Activated CD8-positive, alpha-beta memory T cell treated with anti-CD3 and anti-CD28 coated beads, Interleukin-2, amount 50 U/mL, for 1 hour (primary cell): ENCODE results near the gene ARID1B.

Experiments
- DNase-seq: peaks from one replicate; pipeline ENCODE4 v3.0.0-alpha.2; 2020; ENCODE audit errors: extremely low read depth

ARID1B gene

DNA sequence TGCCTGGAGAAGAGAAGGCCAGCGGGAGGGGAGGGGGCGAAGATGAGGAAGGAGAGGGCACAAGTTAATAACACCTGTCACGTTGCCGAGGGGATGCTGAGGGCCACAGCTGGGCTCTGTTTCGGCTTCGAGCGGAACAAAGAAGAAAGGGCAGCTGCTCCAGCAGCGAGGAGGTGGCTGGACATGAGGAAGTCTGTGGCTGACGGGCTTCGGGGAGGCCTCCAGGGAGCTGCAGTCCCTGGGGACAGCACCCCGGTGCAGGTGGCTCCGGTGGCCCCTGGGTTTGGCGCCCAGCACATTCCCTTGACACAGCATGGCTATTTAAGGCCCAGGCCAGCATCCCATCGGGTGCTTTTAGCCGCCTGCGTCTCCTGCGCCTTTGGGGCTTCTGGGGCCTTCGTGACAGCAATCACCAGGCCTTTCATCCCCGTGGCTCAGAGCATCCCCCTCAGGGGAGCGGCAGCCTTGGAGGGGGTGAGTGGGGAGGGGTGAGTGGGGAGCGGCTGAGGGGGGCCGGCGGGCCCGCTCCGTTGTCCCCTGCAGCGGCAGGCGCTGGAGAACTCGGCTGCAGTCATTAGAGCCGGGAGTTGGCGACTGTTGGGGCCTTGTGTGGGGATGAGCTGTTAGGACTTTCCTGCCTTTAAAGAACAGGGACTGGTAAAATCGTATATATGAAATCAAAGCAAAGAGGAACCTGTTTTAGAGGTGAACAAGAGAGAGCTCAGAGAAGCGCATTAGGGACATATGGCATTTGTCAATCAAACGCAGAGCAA lies 447.2 kb downstream of the ARID1B start:
- DNase-seq, result no peak

DNA sequence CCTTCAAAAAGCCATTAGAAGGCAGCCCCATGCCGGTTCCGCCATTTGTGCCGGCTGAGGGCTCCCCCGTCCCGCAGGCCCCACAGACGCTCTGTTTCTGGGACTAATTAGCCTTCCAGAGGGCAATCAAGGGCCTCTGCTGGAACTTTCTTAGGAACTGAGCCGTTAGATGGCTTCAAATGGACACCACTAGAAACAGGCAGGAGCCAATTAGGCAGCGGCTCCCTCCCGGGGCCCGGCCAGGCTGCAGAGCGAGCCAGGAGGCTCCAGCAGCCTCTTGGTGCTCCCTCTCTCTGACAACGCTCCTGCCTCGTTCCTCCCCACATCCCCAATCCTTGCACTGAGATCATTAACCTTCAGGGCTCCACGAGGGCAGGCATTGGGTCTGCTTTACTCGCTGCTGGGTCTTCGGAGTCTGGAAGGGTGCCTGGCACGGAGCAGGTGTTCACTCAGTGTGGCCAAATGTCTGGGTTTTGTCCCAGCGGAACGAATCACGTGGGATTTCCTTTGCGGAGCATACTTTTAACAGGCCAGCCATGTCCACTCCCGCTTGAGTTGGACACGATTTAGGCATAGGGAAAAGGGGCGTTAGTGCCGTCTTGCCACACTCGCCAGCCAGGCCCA lies 447.9 kb downstream of the ARID1B start:
- no peak for DNase-seq

DNA sequence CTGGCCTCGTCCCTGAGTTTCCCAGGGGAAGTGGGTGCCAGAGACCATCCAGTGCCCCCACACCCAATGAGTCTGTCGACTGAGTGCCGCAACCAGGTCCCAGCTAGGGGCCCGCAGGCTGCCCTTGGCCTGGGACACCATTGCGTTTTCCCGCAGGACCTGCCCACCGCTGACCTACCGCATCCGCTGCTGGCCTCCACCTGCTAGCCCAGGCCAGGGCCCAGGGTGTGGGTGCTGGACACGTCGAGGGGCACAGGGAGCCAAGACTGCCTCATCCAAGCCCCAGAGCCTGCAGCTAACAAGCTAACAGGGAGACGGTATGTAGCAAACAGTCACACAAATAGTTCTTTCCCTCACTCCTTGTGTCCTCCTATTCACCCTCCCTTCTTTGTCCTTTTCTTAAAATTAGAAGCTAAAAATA lies 448.4 kb downstream of the ARID1B start:
- no peak for DNase-seq

DNA sequence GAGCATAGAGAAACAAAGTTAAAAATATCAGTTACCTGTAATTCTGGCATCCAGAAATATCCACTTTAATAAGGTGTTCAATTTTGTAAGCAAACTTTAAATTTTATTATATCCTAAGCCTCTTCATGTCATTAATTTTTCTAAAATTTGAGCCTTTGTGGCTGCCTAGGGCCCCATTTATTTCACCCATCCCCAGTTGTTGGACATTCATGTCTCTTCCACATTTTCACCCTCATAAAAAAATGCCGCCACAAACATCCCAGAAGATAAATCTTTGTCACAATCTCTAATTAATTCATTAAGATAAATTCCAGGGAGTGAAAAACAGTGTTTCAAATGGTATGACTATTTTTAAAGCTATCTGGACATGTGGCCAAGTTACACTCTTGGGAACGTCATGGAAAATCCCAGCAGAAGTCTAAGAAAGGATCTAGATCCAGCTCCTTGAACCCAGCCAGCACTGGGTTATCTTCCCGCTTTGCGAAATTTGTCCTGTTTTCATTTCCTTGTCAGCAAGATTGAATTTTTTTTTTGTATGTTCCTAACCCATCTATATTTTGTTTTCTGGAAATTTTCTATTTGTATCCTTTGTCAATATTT lies 448.9 kb downstream of the ARID1B start:
- DNase-seq, result no peak

DNA sequence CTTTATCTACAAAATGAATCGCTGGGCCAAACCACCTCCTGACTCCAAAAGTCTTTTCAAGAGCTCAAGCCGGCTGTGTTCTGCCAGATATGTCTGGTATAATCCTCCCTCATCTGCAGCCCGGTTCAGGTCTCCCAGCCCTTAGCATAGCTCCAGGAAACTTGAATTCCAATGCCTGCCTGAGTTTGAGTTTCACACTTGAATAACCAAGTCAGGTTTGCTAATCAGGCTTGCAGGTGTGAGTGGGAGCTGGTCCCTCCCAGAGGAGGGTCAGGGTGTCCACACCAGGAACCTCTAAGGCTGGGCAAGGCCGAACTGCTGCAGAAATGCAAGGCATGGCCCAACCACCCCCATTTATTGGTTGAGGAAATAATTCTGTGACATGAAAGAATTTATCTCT lies 449.6 kb downstream of the ARID1B start:
- DNase-seq, result no peak

DNA sequence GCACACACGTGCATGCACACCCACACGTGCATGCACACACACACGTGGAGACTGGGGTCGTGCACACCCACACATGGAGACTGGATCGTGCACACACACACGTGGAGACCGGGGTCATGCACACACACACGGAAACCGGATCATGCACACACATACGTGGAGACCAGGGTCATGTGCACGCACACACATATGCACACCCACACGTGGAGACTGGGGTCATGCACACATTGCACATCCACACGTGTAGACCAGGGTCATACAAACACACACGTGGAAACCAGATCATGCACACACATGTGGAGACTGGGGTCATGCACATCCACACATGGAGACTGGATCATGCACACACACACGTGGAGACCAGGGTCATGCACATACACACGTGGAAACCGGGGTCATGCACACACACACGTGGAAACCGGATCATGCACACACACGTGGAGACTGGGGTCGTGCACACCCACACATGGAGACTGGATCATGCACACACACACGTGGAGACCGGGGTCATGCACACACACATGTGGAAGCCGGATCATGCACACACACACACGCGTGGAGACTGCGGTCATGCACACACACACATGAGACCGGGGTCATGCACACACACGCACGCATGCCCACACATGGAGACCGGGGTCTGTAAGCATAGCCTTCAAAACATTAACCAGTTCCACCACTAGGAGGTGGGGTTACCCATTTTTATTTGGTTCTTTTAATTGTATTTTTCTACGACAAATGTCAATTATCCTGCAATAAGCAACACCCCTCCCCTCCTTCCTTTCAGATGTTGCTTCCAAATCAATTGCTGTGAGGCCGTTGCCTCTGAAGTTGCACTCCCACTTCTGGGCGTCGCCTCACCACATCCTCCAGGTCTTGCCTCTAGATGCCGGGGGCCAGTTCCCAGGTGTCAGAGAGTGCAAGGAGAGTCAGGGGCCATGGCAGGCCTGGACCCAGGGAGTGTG lies 450.3 kb downstream of the ARID1B start:
- no peak for DNase-seq

DNA sequence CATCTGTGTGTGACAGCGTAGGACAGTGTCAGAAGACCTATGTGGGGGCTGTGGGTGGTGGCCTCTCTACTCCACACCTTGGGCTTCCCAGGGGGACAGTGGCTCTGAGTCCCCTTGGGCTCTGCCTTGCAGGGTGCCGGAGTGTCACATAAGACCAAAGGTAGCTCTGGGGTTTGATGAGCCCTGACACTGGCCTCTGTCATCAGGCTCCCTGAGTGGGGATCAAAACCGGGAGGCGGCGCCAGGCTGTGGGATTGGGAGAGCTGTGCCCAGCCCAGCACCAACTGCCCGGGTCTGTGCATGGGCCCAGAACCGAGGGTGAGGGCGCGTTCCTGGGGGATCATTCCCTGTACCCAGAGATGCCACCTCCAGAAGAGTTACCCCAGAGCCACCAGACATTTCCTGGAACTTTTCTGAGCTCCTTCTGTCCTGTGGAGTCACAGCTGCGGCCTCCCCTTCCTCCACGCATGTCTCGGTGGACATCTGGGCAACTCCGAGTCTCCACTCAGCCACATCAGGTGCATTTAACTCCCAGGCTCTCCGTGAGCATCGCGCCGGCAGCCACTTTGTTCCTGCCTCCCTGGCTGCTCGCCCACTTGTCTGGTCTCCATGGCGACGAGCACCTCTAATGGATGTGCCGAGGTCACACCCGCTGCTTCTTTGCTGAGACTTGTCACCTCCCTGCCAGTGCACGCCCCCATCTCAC lies 451.4 kb downstream of the ARID1B start:
- DNase-seq, result no peak

DNA sequence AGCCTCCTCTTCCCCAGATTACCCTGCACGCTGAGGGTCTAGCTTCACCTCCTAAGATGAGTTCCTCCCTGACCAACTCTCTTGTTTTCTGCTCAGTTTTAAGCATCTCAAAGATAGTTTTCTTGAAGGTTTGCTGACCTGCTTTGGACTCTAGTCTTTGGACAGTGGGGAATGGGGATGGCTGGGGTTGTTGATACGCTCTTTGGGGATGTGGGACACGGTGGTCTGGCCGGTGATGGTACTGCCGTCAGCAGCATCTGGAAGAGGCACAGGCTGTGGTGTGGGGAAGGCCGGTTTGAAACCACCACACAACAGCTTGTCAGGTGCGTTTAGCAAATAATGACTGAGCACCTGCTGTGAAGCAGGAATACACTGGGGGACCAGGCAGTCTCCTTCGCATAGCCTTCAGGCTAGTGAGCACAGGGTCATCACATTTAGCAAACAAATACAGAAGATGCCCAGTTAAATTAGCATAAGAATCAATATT lies 452.0 kb downstream of the ARID1B start:
- DNase-seq, result no peak

DNA sequence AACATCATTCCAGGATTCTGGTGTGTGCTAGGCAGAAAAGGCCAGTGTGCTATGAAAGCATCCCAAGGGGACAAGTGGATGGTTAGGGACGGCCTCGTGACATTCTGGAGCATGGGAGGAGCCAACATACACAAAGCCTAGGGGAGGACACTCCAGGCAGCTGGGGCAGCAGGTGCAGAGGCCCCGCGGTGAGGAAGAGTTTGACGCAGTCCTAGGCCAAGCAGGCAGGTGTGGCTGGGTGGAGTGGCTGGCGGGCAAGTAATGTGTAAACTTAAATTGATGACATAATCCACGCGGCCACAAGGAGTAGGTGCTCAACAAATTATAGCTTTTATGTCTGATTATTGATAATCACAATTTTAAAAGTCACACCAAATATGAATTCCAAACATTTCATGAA lies 452.5 kb downstream of the ARID1B start:
- no peak for DNase-seq

DNA sequence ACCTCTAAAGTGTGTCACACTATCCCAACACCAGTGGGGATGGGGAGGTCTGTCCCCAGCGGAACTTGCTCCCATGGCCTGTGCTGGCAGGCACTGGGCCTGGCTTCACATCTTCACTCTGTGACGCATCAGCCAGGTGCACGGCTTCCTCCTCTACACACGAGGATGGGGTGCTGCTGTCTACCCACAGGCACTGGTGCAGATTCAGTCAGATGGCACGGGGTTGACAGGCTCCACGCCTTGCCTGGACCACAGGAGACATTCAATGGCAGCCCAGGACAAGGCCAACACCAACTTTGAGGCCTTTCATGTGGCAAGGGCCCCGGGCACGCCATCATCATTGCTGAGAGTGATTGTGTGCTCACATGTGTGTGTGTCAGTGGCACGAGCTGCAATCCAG lies 453.7 kb downstream of the ARID1B start:
- DNase-seq, result no peak

DNA sequence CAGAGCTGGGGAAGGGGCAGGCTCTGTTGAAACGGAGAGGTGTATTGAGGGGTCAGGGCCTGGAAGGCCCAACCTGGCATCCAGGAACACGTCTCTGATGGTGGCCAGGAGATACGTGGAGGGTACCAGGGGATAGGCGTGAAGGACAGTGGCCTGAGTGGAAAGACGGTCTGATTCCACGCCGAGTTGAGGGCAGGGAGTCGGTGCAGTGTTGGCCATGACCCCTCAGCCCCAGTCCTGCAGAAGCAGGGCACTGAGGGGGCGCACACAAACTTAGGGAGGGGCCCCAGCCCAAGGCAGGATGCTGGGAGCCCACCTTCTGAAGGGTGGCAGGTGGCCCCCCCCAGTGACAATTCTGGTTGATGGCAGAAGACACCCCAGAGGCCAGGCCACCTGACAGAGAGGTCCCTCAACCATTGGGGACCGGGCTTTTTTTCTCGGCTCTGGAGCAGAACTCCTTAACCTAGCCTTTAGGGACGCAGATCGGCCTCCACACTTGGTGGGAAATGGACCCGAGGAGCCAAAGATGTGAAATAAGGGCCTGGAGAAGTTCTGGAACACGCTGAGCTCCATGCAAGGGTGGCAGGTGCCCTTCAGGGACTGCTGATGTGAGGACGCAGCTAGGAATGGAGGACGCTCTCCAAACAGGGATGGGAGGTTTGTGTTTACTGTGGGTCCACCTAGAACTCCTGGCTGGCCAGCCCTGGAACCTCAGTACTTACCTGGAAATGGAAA lies 455.1 kb downstream of the ARID1B start:
- DNase-seq, result no peak

DNA sequence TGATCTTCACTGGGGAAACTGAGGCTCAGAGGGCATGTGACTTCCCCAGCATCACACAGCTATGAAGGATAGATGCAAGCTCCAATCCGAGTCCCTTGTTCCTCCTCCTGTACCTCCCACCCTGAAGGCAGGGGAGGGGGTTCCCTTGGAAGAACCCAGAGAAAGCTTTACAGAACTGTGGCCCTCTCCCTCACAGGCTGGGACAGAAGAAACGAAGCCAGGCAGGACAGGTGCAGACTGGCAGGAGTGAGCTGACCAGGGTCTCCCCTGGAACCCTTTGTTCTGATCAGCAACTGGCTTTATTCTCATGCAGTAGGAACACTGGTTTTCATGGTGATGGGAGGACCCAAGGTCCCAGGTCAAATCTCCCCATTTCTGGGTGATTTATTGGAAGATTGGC lies 456.0 kb downstream of the ARID1B start:
- no peak for DNase-seq

DNA sequence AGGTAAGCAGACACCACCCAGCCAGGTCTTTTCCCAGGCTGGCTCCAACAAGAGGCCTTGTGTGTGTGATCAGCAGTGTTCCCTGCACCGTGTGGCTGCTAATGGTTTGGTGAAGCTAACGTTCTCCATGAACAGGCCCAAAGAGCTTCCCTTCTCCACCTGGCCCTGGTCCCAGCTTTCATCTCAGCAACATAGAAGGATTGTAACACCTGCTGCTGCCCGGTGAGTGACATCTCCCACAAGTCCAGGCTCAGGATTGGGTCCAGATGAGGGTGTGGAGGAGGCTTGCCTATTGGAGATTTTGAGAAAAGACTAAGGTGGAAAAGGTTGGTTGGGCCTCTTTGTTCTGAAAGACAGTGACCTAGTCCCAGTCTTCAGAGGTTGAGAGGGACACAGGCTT lies 456.5 kb downstream of the ARID1B start:
- DNase-seq, result no peak

DNA sequence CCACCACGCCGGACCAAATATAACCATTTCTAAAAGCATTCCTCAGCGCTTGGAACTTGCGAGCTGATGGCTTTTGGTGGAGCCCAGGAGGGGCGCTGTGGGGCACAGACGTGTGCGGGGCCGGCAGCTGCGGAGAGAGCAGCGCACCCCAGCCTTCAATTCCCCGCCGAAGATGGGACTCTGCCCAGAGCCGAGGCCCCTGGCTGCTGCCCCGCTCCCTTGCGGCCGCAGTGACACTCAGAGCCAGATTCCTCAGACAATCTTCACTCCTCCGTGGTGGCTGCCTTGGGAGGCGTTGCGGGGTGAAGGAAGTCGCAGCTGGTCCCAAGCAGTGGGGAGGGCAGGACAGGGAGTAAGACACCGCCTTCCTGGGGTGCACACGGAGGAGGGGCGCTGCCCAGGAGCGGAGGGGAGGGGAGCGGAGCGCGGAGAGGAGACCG lies 458.4 kb downstream of the ARID1B start:
- DNase-seq, result no peak

DNA sequence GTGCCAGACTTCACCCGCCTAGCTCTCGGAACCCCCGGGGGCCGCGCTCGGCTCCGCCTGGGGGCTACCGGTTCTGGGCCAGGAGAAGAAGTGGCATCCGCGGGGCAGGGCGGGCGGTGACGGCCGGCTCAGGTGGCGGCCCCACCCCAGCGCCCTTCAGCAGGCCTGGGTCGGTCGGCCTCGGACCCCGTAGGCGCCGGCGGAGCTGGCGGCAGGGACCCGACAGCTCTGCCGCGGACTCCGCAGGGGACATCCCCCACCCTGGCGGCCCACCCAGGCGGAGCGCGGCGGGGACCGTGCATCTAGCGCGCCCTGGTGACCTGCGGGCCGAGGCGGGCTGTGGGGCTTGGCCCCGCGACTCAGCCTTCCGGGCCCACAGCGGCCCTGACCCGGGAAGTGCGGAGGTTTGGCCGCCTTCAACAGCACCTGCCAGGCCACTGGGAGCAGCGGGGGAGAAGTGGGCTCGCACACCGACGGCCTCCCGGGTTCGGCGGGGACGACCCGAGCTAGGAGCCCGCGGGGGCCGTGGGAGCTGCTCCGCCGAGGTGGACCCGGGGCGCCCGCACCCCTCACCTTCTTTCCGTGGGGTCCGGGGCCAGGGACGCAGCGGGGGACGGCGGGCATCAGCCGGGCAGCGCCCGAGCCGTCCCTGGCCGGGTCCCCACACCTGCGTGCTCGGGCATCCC lies 459.0 kb downstream of the ARID1B start:
- DNase-seq, result no peak

DNA sequence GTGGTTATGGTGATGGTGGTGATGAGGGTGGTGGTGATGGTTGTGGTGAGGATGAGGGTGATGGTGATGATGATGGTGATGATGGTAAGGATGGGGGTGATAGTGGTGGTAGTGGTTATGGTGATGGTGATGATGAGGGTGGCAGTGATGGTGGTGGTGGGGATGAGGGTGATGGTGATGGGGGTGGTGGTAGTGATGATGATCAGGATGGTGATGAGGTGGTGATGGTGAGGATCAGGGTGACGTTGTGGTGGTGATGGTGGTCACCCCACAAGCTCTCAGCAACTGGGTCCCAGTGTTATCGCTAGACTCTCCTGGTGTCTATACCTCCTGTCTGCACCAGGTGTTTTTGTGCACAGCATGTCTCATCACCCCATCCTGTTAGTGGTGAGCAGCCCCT lies 461.2 kb downstream of the ARID1B start:
- DNase-seq, result no peak

DNA sequence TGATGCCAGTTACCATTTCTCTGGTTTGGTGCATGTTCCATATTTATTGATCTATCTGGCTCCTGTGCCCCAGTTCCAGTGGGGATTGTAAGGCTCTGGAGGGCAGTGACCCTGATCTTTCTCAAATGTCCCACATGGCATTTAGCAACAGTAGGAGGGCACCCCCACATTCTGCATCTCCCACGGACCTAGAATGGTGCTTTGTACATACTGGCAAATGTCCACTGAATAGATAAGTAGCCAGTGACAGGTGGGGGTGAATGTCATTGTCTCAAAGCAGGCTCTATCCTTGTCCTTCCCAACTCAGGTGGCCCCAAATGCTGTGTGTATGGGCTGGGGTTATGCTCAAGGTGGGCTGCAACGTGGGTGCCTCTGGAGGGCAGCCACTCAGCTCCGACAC lies 462.0 kb downstream of the ARID1B start:
- DNase-seq, result no peak

DNA sequence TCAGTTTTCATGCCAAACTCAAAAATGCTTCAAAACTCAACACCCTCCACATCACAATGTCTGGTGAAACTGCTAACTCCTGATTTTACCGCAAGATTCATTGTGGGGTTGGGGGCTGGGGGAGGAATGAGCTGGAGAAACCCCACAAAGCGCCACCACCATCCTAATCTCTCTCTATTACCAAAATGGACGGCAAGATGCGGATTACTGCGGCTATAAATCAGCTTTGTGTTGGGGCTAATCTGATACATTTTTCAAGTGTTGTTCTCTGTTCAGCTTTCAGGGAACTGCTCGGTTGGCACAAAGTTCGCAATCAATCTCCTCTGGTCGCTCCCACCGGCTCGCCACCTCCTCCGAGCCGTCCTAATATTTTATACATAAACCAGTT lies 462.5 kb downstream of the ARID1B start:
- DNase-seq, result no peak

DNA sequence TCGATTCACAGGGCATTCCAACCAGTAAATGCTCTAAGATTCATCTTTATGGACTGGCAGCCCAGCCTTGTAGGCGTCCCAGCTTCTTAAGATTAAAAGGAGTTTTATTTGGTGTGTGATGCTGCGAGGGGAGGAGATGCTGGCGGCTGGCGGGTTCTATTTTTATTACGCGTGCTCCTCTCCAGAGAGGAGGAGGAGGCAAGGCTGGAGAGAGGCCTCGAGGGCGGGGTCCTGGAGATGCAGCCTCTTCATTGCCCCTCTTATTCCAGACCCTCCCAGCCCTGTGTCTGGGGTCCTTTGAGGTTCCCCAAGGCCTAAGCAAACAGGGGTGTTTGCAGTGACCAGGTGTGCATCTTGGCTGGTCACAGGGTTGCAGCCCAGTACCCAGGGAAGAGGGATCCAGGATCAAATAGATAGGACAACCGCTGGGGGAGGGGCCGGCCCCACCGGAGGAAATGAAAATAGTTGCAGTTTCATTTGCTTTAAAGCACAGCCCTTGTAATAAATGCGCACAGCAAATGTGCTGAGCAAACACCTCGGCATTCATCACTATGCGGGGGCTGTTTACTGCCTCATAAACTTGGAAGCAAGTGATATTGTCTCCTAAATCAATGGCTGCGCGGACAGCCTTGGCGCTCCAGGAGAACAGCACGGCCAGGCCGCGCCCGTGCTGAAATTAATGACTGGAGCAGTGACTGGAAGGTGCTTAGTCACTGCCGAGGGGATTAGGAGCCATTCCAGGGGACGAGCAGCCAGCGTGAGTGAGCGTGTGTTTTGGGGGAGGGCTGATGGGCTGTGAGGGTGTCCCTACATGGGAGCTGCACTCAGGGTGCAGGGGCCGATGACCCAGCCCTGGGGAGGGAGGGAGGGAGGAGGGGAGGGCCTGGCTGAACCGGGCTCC lies 463.1 kb downstream of the ARID1B start:
- no peak for DNase-seq
